SK-N-MC (cell line): ENCODE data around the gene SRP9.

Source experiments
- DNase-seq: peaks from one replicate; pipeline ENCODE4 v3.0.0-alpha.2; 2011; ENCODE audit warnings: low read depth, low spot score
- H3K27ac ChIP-seq: fragments of 200-600 bp; sonication (generic); 2 replicates; pipeline ENCODE4 v1.5.1; 2016; ENCODE audit warnings: mixed run types
- H3K36me3 ChIP-seq: fragments of 200-600 bp; sonication (generic); 2 replicates; pipeline ENCODE4 v1.6.1; 2017; ENCODE audit warnings: antibody characterized with exemption, low read length, mixed read lengths; ENCODE audit not compliant: insufficient read depth
- H3K4me3 ChIP-seq: fragments of 200-600 bp; sonication (generic); 2 replicates; pipeline ENCODE4 v1.5.1; 2016
- H3K9ac ChIP-seq: fragments of 200-600 bp; sonication (generic); 2 replicates; pipeline ENCODE4 v1.8.0; 2017; ENCODE audit warnings: mixed run types, mixed read lengths; ENCODE audit not compliant: insufficient read length
- H3K9me3 ChIP-seq: fragments of 200-600 bp; sonication (generic); 2 replicates; pipeline ENCODE4 v1.6.1; 2017; ENCODE audit warnings: low read depth, mild to moderate bottlenecking, antibody characterized with exemption, low read length, moderate library complexity, mixed read lengths
- EZH2 ChIP-seq: fragments of 200-600 bp; sonication (generic); IDR thresholded peaks from one replicate; pipeline ENCODE4 v1.6.1; 2017; ENCODE audit warnings: antibody characterized with exemption
- FOXP2 ChIP-seq: optimal IDR thresholded peaks from 2 replicates; pipeline ENCODE3; 2011; ENCODE audit warnings: mild to moderate bottlenecking, moderate library complexity; ENCODE audit not compliant: insufficient read depth; ENCODE audit errors: extremely low read length, control extremely low read depth
- POLR2AphosphoS5 ChIP-seq: IDR thresholded peaks from 2 replicates; pipeline ENCODE4 v1.6.1; 2012; ENCODE audit warnings: mild to moderate bottlenecking, low read depth, low read length, borderline replicate concordance

The SRP9 gene

GRCh38 chr1:225777583-225778336, at the start of gene SRP9:
Gene SRP9 (plus strand): TSS chr1:225777826. CDS start chr1:225777941, 115 bp downstream.
- peak; percentile 86 for DNase-seq
- peak within 1 kb of the TSS; percentile 97 for H3K27ac ChIP-seq
- H3K9me3 ChIP-seq = no peaks in the 10 kb centered on the region
- H3K4me3 ChIP-seq = peak within 1 kb of the TSS; percentile 98
- TF ChIP-seq FOXP2 (peak; percentile 53), EZH2 (no peak), POLR2AphosphoS5 (peak; percentile 79)
- H3K36me3 ChIP-seq = peaks cover 29% of the 10 kb centered on the region
- H3K9ac ChIP-seq = peak within 1 kb of the TSS; percentile 97

GRCh38 chr1:225731491-225731890, 46.1 kb upstream of the SRP9 start:
- TF ChIP-seq POLR2AphosphoS5 = no peak
- TF ChIP-seq EZH2 = no peak
- TF ChIP-seq FOXP2 = no peak
- H3K9me3 ChIP-seq = no peaks in the 10 kb centered on the region
- H3K27ac ChIP-seq = no peak overlapping the region
- H3K4me3 ChIP-seq = no peak overlapping the region
- DNase-seq = no peak
- no peaks in the 10 kb centered on the region for H3K36me3 ChIP-seq
- H3K9ac ChIP-seq = no peak overlapping the region

- Histone ChIP-seq H3K9ac (no peak overlapping the region), H3K36me3 (no peaks in the 10 kb centered on the region), H3K27ac (no peak overlapping the region), H3K9me3 (no peaks in the 10 kb centered on the region), H3K4me3 (no peak overlapping the region)
- TF ChIP-seq POLR2AphosphoS5 = no peak
- TF ChIP-seq EZH2 = no peak
- TF ChIP-seq FOXP2 = no peak
- DNase-seq = no peak
Observed at GRCh38 chr1:225733254-225733653, 44.4 kb upstream of the SRP9 start.

GRCh38 chr1:225735252-225736149, 42.1 kb upstream of the SRP9 start:
- Histone ChIP-seq H3K27ac (no peak overlapping the region), H3K4me3 (no peak overlapping the region), H3K36me3 (no peaks in the 10 kb centered on the region), H3K9ac (no peak overlapping the region), H3K9me3 (no peaks in the 10 kb centered on the region)
- no peak for TF ChIP-seq POLR2AphosphoS5
- TF ChIP-seq FOXP2 = no peak
- no peak for TF ChIP-seq EZH2
- no peak for DNase-seq

GRCh38 chr1:225736437-225737098, 41.1 kb upstream of the SRP9 start:
- no peak for DNase-seq
- Histone ChIP-seq H3K9ac (no peak overlapping the region), H3K27ac (no peak overlapping the region), H3K9me3 (no peaks in the 10 kb centered on the region), H3K36me3 (no peaks in the 10 kb centered on the region), H3K4me3 (no peak overlapping the region)
- no peak for TF ChIP-seq EZH2
- TF ChIP-seq POLR2AphosphoS5 = no peak
- TF ChIP-seq FOXP2 = no peak

GRCh38 chr1:225737161-225737560, 40.5 kb upstream of the SRP9 start:
- H3K4me3 ChIP-seq = no peak overlapping the region

GRCh38 chr1:225737866-225738265, 39.8 kb upstream of the SRP9 start:
- DNase-seq = no peak
- Histone ChIP-seq H3K27ac (no peak overlapping the region), H3K36me3 (no peaks in the 10 kb centered on the region), H3K9me3 (no peaks in the 10 kb centered on the region), H3K9ac (no peak overlapping the region), H3K4me3 (no peak overlapping the region)
- TF ChIP-seq FOXP2 (no peak), POLR2AphosphoS5 (no peak), EZH2 (no peak)

More at GRCh38 chr1:225737161-225737560, 40.5 kb upstream of the SRP9 start:
- no peaks in the 10 kb centered on the region for H3K36me3 ChIP-seq
- TF ChIP-seq FOXP2 = no peak
- no peak for TF ChIP-seq EZH2
- TF ChIP-seq POLR2AphosphoS5 = no peak
- no peak overlapping the region for H3K9ac ChIP-seq
- H3K9me3 ChIP-seq = no peaks in the 10 kb centered on the region
- DNase-seq = no peak
- H3K27ac ChIP-seq = no peak overlapping the region

GRCh38 chr1:225738763-225739162, 38.9 kb upstream of the SRP9 start:
- no peak overlapping the region for H3K9ac ChIP-seq
- TF ChIP-seq FOXP2 (no peak), EZH2 (no peak), POLR2AphosphoS5 (no peak)
- no peak for DNase-seq
- no peaks in the 10 kb centered on the region for H3K9me3 ChIP-seq
- H3K27ac ChIP-seq = no peak overlapping the region
- H3K4me3 ChIP-seq = no peak overlapping the region
- no peaks in the 10 kb centered on the region for H3K36me3 ChIP-seq
